Central memory CD8-positive, alpha-beta T cell (primary cell): ENCODE results near the gene S100A13.
"Not testable (repeated sequence)": the region's sequence is repeated elsewhere in the genome, so short reads cannot be mapped to it uniquely, and the experiment has no call there.

Experiments
- ATAC-seq: fragments of 150-1000 bp; cut with Tn5 transposase; replicated peaks from 2 replicates; pipeline ENCODE4 v1.10.0; 2022; ENCODE audit warnings: mild to moderate bottlenecking, moderate FRiP score, moderate number of reproducible peaks; ENCODE audit not compliant: poor library complexity, severe bottlenecking; ENCODE audit errors: extremely low read depth
- DNase-seq, 2 donors: peaks; one replicate each; pipeline ENCODE4 v3.0.0; 2021; ENCODE audit warnings: low spot score in 2 of 2
- H3K27ac Mint-ChIP-seq: one replicate; pipeline ENCODE4 v1.8.0; 2022; ENCODE audit warnings: low read depth, mild to moderate bottlenecking, moderate library complexity, mixed read lengths
- H3K27me3 Mint-ChIP-seq: one replicate; pipeline ENCODE4 v1.8.0; 2022; ENCODE audit warnings: mixed read lengths
- H3K36me3 Mint-ChIP-seq: one replicate; pipeline ENCODE4 v1.8.0; 2022; ENCODE audit warnings: mild to moderate bottlenecking, moderate library complexity, mixed read lengths; ENCODE audit not compliant: insufficient read depth
- H3K4me1 Mint-ChIP-seq: one replicate; pipeline ENCODE4 v1.8.0; 2022; ENCODE audit warnings: mixed read lengths
- H3K4me3 Mint-ChIP-seq: one replicate; pipeline ENCODE4 v1.8.0; 2022; ENCODE audit warnings: mild to moderate bottlenecking, moderate library complexity, mixed read lengths
- H3K9me3 Mint-ChIP-seq: one replicate; pipeline ENCODE4 v1.8.0; 2022; ENCODE audit warnings: mixed read lengths

Gene S100A13

DNA sequence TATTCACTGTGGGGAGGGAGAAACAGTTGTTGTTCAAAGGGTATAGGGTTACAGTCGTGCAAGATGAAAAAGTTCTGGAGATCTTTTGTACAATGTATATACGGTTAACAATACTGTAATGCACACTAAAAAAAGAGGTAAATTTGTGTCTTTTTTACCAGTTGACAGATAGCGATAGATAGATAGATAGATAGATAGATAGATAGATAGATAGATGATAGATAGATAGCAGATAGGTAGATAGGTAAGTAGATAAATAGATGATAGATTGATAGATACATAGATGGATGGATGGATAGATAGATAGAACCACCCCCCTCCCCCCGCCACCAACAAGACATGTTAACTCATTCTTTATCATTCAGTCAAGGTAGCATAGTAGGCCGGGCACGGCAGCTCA, 24.6 kb downstream of the S100A13 start:
- DNase-seq (no peak), ATAC-seq (no peak)
- no peaks in the 10 kb centered on the region for H3K4me1 Mint-ChIP-seq
- H3K27ac Mint-ChIP-seq, result no peak overlapping the region
- H3K4me3 Mint-ChIP-seq, result no peak overlapping the region
- H3K36me3 Mint-ChIP-seq, result no peaks in the 10 kb centered on the region
- no peaks in the 10 kb centered on the region for H3K27me3 Mint-ChIP-seq
- no peaks in the 10 kb centered on the region for H3K9me3 Mint-ChIP-seq

DNA sequence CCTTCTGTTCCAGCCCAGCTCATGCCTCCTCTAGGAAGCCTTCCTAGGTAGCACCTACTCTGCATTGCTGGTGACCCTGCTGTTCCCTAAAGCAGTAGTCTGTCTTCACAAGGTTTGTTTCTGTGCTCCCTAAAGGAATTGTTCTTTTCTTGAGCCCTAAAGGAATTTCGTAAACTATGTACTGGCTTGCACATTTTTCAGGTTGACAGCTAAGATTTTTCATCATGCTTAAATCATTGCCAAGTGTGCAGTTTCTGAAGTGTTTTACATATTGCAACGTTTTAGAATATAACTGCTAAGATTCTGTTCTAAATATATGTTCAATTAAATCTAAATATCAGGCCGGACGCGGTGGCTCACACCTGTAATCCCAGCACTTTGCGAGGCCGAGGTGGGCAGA, 27.5 kb downstream of the S100A13 start:
- no peak overlapping the region for H3K27ac Mint-ChIP-seq
- ATAC-seq, result no peak

DNA sequence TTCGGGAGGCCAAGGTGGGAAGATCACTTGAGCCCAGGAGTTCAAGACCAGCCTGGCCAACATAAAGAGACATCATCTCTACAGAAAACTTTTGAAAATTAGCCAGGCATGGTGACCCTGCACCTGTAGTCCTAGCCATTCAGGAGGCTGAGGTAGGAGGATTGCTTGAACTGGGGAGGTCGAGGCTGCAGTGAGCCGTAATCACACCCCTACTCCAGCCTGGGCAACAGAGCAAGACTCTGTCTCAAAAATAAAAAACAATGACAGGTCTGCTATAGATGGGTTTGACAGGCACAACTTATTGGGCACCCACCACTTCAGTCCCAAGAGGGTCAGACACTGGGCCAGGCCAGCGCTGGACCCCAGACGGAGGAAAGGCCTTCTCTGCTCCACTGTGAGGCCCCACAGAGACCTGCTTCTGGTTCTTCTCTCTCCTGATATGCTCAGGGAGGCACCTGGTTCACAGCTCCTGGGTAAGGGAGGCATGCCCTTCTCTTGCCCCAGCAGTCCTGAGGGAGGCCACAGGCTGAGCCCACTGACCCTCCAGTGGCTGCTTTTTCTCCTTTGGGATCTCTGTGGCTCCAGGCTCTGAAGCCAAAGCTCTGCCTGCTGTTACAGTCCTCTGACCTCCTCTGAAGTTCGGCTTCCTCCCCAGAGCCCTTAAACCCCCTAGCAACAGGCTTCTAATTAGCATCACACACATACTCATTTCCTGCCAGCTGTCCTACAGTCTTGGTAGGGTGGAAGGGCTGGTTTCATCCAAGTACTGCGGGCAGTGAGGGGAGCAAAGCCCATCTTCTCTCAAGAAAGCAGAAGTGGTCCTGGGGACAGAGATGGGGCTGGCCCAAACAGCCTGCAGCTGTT, 28.8 kb downstream of the S100A13 start:
- H3K4me3 Mint-ChIP-seq, result no peak overlapping the region
- no peaks in the 10 kb centered on the region for H3K9me3 Mint-ChIP-seq
- no peaks in the 10 kb centered on the region for H3K36me3 Mint-ChIP-seq
- H3K4me1 Mint-ChIP-seq, result no peaks in the 10 kb centered on the region
- H3K27ac Mint-ChIP-seq, result no peak overlapping the region
- no peak for DNase-seq
- peak; percentile 79 for ATAC-seq
- H3K27me3 Mint-ChIP-seq, result no peaks in the 10 kb centered on the region

More for the DNA sequence above, 27.5 kb downstream of the S100A13 start:
- no peaks in the 10 kb centered on the region for H3K4me1 Mint-ChIP-seq
- no peak overlapping the region for H3K4me3 Mint-ChIP-seq
- H3K36me3 Mint-ChIP-seq, result no peaks in the 10 kb centered on the region
- no peaks in the 10 kb centered on the region for H3K27me3 Mint-ChIP-seq
- DNase-seq, result no peak
- no peaks in the 10 kb centered on the region for H3K9me3 Mint-ChIP-seq

DNA sequence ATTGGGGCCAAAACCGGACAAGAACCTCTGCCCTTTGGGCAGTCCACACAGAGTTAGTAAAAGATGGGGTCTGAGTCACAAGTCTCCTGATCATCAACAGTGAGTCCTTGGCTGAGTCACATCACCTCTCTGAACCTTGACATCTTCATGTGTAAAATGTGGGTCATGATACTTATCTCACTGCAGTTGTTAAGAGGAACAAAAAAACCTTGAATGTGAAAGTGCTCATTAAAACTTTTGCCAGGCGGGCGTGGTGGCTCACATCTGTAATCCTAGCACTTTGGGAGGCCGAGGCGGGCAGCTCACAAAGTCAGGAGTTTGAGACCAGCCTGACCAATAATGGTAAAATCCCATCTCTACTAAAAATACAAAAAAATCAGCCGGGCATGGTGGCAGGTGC, 30.1 kb downstream of the S100A13 start:
- H3K9me3 Mint-ChIP-seq, result no peaks in the 10 kb centered on the region
- H3K27ac Mint-ChIP-seq, result no peak overlapping the region
- DNase-seq (no peak), ATAC-seq (no peak)
- H3K4me3 Mint-ChIP-seq, result no peak overlapping the region
- no peaks in the 10 kb centered on the region for H3K27me3 Mint-ChIP-seq
- no peaks in the 10 kb centered on the region for H3K4me1 Mint-ChIP-seq
- H3K36me3 Mint-ChIP-seq, result no peaks in the 10 kb centered on the region

DNA sequence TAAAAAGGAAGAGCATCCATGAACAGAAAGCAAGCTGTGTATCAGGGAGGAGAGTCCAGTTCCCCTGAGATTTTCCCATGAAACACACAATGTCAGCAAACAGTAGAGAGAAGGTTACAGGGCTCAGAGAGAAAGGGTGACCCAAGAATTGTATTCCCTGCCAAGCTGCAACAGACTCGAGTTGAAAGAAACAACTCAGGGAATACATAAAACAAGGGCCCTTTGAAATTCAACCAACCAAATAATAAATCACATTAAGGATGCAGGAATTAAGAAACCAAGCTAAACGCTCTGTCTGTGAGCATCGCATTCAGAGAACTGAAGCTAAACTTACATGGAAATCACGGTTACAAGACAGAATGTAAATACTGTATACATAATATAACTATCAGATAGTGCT, 34.6 kb downstream of the S100A13 start:
- Mint-ChIP-seq H3K4me3 (no peak overlapping the region), H3K27ac (no peak overlapping the region), H3K9me3 (no peaks in the 10 kb centered on the region), H3K27me3 (no peaks in the 10 kb centered on the region), H3K36me3 (no peaks in the 10 kb centered on the region), H3K4me1 (no peaks in the 10 kb centered on the region)
- ATAC-seq (no peak), DNase-seq (no peak)

DNA sequence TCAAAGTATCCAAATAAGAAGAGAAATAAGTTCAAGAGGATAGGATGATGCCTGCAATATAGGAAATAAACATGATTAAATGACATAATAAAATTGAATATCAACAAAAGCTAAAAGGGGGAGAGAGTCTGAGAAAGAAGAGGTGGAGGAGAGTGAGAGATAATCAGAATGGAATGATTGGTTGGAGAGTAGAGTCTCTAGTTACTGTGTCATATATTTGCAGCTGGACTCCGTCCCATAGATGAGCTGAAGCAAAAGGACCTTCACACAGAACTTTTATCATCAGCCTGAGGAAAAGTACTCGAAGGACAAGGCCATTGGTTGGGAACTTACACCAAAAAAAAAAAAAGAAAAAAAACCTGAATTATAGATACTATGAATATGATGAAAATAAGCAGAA, 38.8 kb downstream of the S100A13 start:
- ATAC-seq (no peak), DNase-seq (no peak)
- H3K27me3 Mint-ChIP-seq, result peaks cover 32% of the 10 kb centered on the region
- H3K9me3 Mint-ChIP-seq, result no peaks in the 10 kb centered on the region
- peaks cover 2% of the 10 kb centered on the region for H3K36me3 Mint-ChIP-seq
- H3K27ac Mint-ChIP-seq, result no peak overlapping the region
- H3K4me1 Mint-ChIP-seq, result no peaks in the 10 kb centered on the region
- no peak overlapping the region for H3K4me3 Mint-ChIP-seq

DNA sequence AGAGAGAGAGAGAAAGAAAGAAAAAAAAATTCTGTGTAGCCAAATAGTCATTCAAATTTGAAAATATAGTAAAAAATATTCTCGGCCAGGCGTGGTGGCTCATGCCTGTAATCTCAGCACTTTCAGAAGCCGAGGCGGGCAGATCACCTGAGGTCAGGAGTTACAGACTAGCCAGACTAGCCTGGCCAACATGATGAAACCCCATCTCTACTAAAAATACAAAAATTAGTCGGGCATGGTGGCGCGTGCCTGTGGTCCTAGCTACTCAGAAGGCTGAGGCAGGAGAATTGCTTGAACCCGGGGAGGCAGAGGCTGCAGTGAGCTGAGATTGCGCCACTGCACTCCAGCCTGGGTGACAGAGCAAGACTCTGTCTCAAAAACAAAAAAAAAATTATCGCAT, 39.3 kb downstream of the S100A13 start:
- H3K27ac Mint-ChIP-seq, H3K9me3 Mint-ChIP-seq, ATAC-seq, H3K36me3 Mint-ChIP-seq, H3K4me1 Mint-ChIP-seq, H3K4me3 Mint-ChIP-seq, DNase-seq: not testable (repeated sequence)
- peaks cover 32% of the 10 kb centered on the region for H3K27me3 Mint-ChIP-seq

DNA sequence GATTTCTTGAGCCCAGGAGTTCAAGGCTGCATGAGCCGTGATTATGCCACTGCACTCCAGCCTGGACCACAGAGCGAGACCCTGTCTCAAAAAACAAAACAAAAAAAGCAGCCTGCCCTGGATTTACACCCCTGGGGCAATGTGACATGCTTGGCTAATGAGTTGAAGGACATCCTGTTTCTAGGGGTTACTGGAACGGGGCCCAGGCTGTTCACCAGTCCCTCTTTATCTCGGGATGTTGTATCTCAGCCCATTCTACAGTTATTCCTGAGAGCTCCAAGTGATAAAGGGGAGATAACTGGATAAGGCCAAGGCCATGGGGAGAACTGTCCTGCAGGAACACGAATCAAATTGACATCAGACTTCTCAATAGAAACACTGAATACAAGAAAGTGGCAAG, 40.0 kb downstream of the S100A13 start:
- ATAC-seq, result no peak
- H3K9me3 Mint-ChIP-seq, result no peaks in the 10 kb centered on the region
- no peak overlapping the region for H3K4me3 Mint-ChIP-seq
- DNase-seq, result no peak
- H3K27me3 Mint-ChIP-seq, result peaks cover 32% of the 10 kb centered on the region
- H3K36me3 Mint-ChIP-seq, result peaks cover 2% of the 10 kb centered on the region
- H3K4me1 Mint-ChIP-seq, result no peaks in the 10 kb centered on the region
- no peak overlapping the region for H3K27ac Mint-ChIP-seq

DNA sequence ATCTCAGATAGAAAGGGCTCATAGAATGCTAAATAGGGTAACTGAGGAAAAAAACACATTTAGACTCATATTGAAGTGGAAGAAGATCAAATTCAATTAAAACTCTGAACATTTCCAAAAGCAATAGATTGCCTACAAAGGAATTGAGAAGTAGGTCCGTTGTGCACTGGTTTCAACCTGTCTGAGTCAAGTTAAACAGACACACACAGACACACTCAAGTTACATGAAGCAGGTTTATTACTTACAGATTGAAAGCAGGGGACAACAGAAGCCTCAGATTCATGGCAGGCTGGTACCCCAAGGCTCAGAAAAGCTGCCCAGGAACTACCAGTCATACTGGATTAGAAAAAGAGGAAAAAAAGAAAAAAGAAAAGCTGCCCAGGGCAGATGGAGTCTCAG, 41.0 kb downstream of the S100A13 start:
- no peak for ATAC-seq
- H3K27me3 Mint-ChIP-seq, result peaks cover 32% of the 10 kb centered on the region
- no peak overlapping the region for H3K27ac Mint-ChIP-seq
- H3K36me3 Mint-ChIP-seq, result peaks cover 2% of the 10 kb centered on the region
- no peaks in the 10 kb centered on the region for H3K4me1 Mint-ChIP-seq
- no peaks in the 10 kb centered on the region for H3K9me3 Mint-ChIP-seq
- DNase-seq, result no peak
- H3K4me3 Mint-ChIP-seq, result no peak overlapping the region

DNA sequence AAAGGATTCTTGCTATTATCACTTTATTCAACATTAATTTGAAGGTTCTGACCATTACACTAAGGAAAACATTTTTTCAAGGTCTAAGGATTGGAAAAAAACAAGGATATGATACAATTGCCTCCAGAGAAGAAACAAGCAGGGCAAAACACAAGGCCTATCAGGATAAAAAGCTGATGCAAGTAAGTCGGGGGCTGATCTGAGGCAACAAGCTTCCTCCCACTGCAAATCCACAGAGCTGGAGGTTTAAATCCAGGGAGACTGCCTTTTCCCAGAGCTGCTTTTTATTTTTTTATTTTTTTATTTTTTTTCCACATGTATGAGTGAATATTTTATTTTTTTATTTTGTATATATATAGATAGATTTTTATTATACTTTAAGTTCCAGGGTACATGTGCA, 42.3 kb downstream of the S100A13 start:
- Mint-ChIP-seq H3K4me1 (no peaks in the 10 kb centered on the region), H3K36me3 (peaks cover 2% of the 10 kb centered on the region), H3K27me3 (peaks cover 32% of the 10 kb centered on the region), H3K9me3 (no peaks in the 10 kb centered on the region), H3K4me3 (no peak overlapping the region), H3K27ac (no peak overlapping the region)
- DNase-seq, result no peak
- ATAC-seq, result no peak

DNA sequence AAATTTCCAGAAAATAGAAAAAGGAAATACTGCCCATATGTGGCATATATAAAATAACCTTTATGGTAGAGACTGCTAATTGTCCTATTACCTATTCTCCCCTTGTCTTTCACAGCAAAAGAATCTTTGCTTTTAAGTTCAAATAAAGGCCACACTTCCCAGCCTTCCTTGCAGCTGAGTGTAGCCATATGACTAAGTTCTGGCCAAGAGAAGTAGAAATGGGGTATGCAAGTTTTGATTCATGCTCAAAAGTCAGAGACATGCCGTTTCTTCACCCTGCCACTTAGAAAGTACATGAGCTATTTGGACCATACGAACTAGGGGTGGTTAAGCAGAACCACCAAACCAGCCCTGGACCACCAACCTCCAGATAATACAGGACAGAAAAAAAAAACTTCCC, 43.3 kb downstream of the S100A13 start:
- H3K9me3 Mint-ChIP-seq, result no peaks in the 10 kb centered on the region
- H3K36me3 Mint-ChIP-seq, result peaks cover 2% of the 10 kb centered on the region
- H3K27me3 Mint-ChIP-seq, result peaks cover 40% of the 10 kb centered on the region
- H3K27ac Mint-ChIP-seq, result no peak overlapping the region
- no peaks in the 10 kb centered on the region for H3K4me1 Mint-ChIP-seq
- ATAC-seq (no peak), DNase-seq (no peak)
- no peak overlapping the region for H3K4me3 Mint-ChIP-seq

DNA sequence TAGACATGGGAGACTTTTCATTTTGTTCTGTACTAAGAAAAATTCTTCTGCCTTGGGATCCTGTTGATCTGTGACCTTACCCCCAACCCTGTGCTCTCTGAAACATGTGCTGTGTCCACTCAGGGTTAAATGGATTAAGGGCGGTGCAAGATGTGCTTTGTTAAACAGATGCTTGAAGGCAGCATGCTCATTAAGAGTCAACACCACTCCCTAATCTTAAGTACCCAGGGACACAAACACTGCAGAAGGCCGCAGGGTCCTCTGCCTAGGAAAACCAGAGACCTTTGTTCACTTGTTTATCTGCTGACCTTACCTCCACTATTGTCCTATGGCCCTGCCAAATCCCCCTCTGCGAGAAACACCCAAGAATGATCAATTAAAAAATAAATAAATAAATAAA, 43.8 kb downstream of the S100A13 start:
- not testable (repeated sequence) for H3K36me3 Mint-ChIP-seq, H3K27ac Mint-ChIP-seq, ATAC-seq, DNase-seq, H3K4me3 Mint-ChIP-seq, H3K9me3 Mint-ChIP-seq, H3K4me1 Mint-ChIP-seq
- peaks cover 45% of the 10 kb centered on the region for H3K27me3 Mint-ChIP-seq

DNA sequence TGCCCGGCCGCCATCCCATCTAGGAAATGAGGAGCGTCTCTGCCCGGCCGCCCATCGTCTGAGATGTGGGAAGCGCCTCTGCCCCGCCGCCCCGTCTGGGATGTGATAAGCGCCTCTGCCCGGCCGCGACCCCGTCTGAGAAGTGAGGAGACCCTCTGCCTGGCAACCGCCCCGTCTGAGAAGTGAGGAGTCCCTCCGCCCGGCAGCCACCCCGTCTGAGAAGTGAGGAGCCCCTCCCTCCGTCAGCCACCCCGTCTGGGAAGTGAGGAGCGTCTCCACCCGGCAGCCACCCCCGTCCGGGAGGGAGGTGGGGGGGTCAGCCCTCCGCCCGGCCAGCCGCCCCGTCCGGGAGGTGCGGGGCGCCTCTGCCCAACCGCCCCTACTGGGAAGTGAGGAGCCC, 44.5 kb downstream of the S100A13 start:
- H3K36me3 Mint-ChIP-seq, H3K9me3 Mint-ChIP-seq, DNase-seq, H3K4me1 Mint-ChIP-seq, H3K27ac Mint-ChIP-seq, ATAC-seq, H3K4me3 Mint-ChIP-seq: not testable (repeated sequence)
- peaks cover 52% of the 10 kb centered on the region for H3K27me3 Mint-ChIP-seq
